HepG2 (cell line): ENCODE data around the gene HAUS2. TPM values are rescaled to one million over a fixed set of nuclear protein-coding genes. Genes with fewer than 3 reads are reported as not detected.

Experiments used
- AHDC1 ChIP-seq: sonication (generic); formaldehyde crosslinking; IDR thresholded peaks from 2 replicates; pipeline ENCODE4 v1.5.1; 2020; ENCODE audit warnings: mild to moderate bottlenecking, missing genetic modification reagents, borderline replicate concordance
- FOXO4 ChIP-seq: sonication (generic); formaldehyde crosslinking; conservative IDR thresholded peaks from 2 replicates; pipeline ENCODE4 v1.8.1; 2023; ENCODE audit warnings: missing genetic modification reagents
- GABPB1 ChIP-seq: IDR thresholded peaks from 2 replicates; pipeline ENCODE4 v1.6.1; 2016; ENCODE audit warnings: mild to moderate bottlenecking, missing genetic modification reagents, moderate library complexity, missing compliant biosample characterization
- GPN1 ChIP-seq: sonication (generic); formaldehyde crosslinking; IDR thresholded peaks from 2 replicates; pipeline ENCODE4 v1.5.1; 2020; ENCODE audit warnings: missing genetic modification reagents, borderline replicate concordance
- RAD51 ChIP-seq: fragments of 450-650 bp; IDR thresholded peaks from 2 replicates; pipeline ENCODE4 v1.6.1; 2016; ENCODE audit warnings: borderline replicate concordance
- REPIN1 ChIP-seq: sonication (generic); formaldehyde crosslinking; IDR thresholded peaks from 2 replicates; pipeline ENCODE4 v1.8.0; 2022; ENCODE audit warnings: missing genetic modification reagents, low read depth, mild to moderate bottlenecking, borderline replicate concordance
- SRY ChIP-seq: sonication (generic); formaldehyde crosslinking; IDR thresholded peaks from 2 replicates; pipeline ENCODE4 v1.8.0; 2022; ENCODE audit warnings: mild to moderate bottlenecking, missing genetic modification reagents
- ZBTB25 ChIP-seq: IDR thresholded peaks from 2 replicates; pipeline ENCODE4 v1.6.1; 2018; ENCODE audit warnings: missing genetic modification reagents
- ZNF30 ChIP-seq: sonication (generic); formaldehyde crosslinking; IDR thresholded peaks from 2 replicates; pipeline ENCODE4 v1.5.0; 2020; ENCODE audit warnings: mild to moderate bottlenecking, missing genetic modification reagents
- ZNF678 ChIP-seq: sonication (generic); formaldehyde crosslinking; IDR thresholded peaks from 2 replicates; pipeline ENCODE4 v1.4.0; 2020; ENCODE audit warnings: mild to moderate bottlenecking, missing genetic modification reagents
- ZNF75D ChIP-seq: sonication (generic); formaldehyde crosslinking; IDR thresholded peaks from 2 replicates; pipeline ENCODE4 v1.8.1; 2023; ENCODE audit warnings: missing genetic modification reagents, mild to moderate bottlenecking, borderline replicate concordance
- ZSCAN12 ChIP-seq: sonication (generic); formaldehyde crosslinking; IDR thresholded peaks from 2 replicates; pipeline ENCODE4 v1.9.0; 2021; ENCODE audit warnings: mild to moderate bottlenecking, missing genetic modification reagents
- ZSCAN20 ChIP-seq: sonication (generic); formaldehyde crosslinking; IDR thresholded peaks from 2 replicates; pipeline ENCODE4 v1.4.0; 2020; ENCODE audit warnings: missing genetic modification reagents, mild to moderate bottlenecking, borderline replicate concordance
- polyA plus RNA-seq, 8 experiments: library from polyadenylated mRNA; depleted of rRNA in 3 of 8; stranded (reverse) in 7 of 8; unstranded in 1 of 8; fragments of >200 nt; fragmentation: Illumina TruSeq in 4 of 8; extraction: Trizol in 4 of 8; gene quantifications; 2 replicates each; pipeline versions ENCODE4 v1.2.1 to v1.2.3, GENCODE V29; 2011 to 2016; ENCODE audit warnings: low read depth in 4 of 8, missing spikeins in 1 of 8, mixed read lengths in 1 of 8; ENCODE audit not compliant: insufficient read depth in 1 of 8
- total RNA-seq, 5 experiments: library from RNA; depleted of rRNA; stranded (reverse); fragments of >200 nt; fragmentation: Illumina TruSeq; extraction: Trizol; gene quantifications; 2 replicates each; pipeline ENCODE4 v1.2.3, GENCODE V29; 2016; ENCODE audit warnings: low read depth in 1 of 5
- TF ChIP-seq, protein P1 (sequence below), 2 experiments: sonication (generic) in 1 of 2; formaldehyde crosslinking in 1 of 2; IDR thresholded peaks; 2 replicates each; pipeline versions ENCODE4 v1.4.0 to v1.6.1; 2016 to 2020; ENCODE audit warnings: borderline replicate concordance in 1 of 2, low read depth in 1 of 2, mild to moderate bottlenecking in 1 of 2, missing genetic modification reagents in 1 of 2

The HAUS2 gene
- total and polyA plus RNA-seq, 2 of the 13 experiments (the other 11 are each of a cell fraction or from before 2014, with no cell fraction given) = 11.6 to 32.9 TPM

GRCh38 chr15:42575188-42576039, 26.8 kb downstream of the HAUS2 start, which contains the start of gene STARD9 (continued):
- TF ChIP-seq GABPB1 (CRISPR knock-in tag) = peak; percentile 60
- no peak for TF ChIP-seq FOXO4 (CRISPR knock-in tag)
- no peak for TF ChIP-seq ZNF678 (CRISPR knock-in tag)
- TF ChIP-seq AHDC1 (CRISPR knock-in tag) = 0 out of 2 replicates have a peak, but pooled peaks have one; percentile 70
- TF ChIP-seq GPN1 (CRISPR knock-in tag) = no peak
- TF ChIP-seq RAD51 = no peak
- TF ChIP-seq ZNF30 (CRISPR knock-in tag) = no peak
- 0 out of 2 replicates have a peak, but pooled peaks have one; percentile 59 for TF ChIP-seq SRY (CRISPR knock-in tag)
- no peak; the same call in 1 of the 2 replicates for TF ChIP-seq ZNF75D (CRISPR knock-in tag)
- no peak; the same call in none of the 2 replicates for TF ChIP-seq REPIN1 (CRISPR knock-in tag)
- TF ChIP-seq, protein P1, sequence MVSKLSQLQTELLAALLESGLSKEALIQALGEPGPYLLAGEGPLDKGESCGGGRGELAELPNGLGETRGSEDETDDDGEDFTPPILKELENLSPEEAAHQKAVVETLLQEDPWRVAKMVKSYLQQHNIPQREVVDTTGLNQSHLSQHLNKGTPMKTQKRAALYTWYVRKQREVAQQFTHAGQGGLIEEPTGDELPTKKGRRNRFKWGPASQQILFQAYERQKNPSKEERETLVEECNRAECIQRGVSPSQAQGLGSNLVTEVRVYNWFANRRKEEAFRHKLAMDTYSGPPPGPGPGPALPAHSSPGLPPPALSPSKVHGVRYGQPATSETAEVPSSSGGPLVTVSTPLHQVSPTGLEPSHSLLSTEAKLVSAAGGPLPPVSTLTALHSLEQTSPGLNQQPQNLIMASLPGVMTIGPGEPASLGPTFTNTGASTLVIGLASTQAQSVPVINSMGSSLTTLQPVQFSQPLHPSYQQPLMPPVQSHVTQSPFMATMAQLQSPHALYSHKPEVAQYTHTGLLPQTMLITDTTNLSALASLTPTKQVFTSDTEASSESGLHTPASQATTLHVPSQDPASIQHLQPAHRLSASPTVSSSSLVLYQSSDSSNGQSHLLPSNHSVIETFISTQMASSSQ (IDR thresholded peaks at IDR 0.05; ENCODE audit: low read depth) = no peak
- TF ChIP-seq, protein P1 (CRISPR knock-in tag; IDR thresholded peaks at IDR 0.05; ENCODE audit: borderline replicate concordance) = no peak
- TF ChIP-seq ZBTB25 (CRISPR knock-in tag) = no peak
- TF ChIP-seq ZSCAN20 (CRISPR knock-in tag) = no peak
- TF ChIP-seq ZSCAN12 (CRISPR knock-in tag) = 0 out of 2 replicates have a peak, but pooled peaks have one; percentile 37
